ENCODE results near the gene CHD6.

GRCh38 chr20:41570557-41570956 is 47.6 kb downstream of the CHD6 start:
- no peak for TF ChIP-seq POLR2A (IDR thresholded peaks at IDR 0.05)
- TF ChIP-seq, protein P1, sequence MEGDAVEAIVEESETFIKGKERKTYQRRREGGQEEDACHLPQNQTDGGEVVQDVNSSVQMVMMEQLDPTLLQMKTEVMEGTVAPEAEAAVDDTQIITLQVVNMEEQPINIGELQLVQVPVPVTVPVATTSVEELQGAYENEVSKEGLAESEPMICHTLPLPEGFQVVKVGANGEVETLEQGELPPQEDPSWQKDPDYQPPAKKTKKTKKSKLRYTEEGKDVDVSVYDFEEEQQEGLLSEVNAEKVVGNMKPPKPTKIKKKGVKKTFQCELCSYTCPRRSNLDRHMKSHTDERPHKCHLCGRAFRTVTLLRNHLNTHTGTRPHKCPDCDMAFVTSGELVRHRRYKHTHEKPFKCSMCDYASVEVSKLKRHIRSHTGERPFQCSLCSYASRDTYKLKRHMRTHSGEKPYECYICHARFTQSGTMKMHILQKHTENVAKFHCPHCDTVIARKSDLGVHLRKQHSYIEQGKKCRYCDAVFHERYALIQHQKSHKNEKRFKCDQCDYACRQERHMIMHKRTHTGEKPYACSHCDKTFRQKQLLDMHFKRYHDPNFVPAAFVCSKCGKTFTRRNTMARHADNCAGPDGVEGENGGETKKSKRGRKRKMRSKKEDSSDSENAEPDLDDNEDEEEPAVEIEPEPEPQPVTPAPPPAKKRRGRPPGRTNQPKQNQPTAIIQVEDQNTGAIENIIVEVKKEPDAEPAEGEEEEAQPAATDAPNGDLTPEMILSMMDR (IDR thresholded peaks at IDR 0.05) = no peak

Data from sigmoid colon (tissue), 3 donors.